Mammary epithelial cell (primary cell): ENCODE data around the gene PLCG1.

Source experiments
- EZH2 ChIP-seq: IDR thresholded peaks from 2 replicates; pipeline ENCODE4 v1.6.1; 2012; ENCODE audit warnings: low read length, inconsistent platforms, borderline replicate concordance
- TF ChIP-seq, protein P1 (sequence below), 2 donors: IDR thresholded peaks in 1 of 2; conservative IDR thresholded peaks in 1 of 2; 2 replicates each; pipeline ENCODE4 v1.5.1; 2011 to 2012; ENCODE audit warnings: inconsistent platforms in 2 of 2, low read length in 2 of 2, mild to moderate bottlenecking in 2 of 2, control low read depth in 1 of 2, low read depth in 1 of 2; ENCODE audit not compliant: insufficient read depth in 1 of 2; ENCODE audit errors: extremely low read depth in 1 of 2

DNA sequence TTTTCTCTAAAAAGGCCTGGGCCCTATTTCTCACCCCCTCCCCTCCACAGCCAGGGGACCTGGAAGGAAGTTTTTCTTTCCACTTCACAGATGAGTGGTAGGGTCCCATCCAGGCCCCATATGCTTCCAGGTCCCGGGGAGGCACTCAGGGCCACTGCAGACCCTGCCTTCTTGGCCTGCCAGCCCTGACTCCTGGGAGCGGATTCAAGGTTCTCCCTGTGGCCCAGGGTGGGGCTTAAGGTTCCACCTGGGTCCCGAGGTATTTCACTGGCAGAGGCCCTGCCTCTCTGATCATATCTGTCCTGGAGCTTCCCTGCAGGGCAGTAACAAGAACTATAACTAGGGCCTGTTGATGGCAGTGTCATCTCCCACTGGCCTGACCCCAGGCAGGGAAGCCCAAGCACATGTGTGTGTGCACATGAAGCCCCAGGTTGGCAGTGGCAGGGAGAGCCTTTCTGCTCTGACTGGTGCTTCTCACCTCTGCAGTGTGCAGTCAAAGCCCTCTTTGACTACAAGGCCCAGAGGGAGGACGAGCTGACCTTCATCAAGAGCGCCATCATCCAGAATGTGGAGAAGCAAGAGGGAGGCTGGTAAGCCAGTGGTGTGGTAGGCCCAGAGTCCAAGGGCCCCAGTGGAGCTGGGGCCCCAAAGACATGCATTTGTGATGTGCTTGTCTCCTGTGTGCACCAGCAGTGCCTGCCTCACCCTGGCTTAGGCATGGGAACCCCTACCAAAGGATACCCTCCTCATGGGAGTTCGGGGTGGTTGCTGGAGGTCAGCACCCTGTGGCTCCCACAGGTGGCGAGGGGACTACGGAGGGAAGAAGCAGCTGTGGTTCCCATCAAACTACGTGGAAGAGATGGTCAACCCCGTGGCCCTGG is 31.2 kb downstream of the PLCG1 start:
- TF ChIP-seq, protein P1, sequence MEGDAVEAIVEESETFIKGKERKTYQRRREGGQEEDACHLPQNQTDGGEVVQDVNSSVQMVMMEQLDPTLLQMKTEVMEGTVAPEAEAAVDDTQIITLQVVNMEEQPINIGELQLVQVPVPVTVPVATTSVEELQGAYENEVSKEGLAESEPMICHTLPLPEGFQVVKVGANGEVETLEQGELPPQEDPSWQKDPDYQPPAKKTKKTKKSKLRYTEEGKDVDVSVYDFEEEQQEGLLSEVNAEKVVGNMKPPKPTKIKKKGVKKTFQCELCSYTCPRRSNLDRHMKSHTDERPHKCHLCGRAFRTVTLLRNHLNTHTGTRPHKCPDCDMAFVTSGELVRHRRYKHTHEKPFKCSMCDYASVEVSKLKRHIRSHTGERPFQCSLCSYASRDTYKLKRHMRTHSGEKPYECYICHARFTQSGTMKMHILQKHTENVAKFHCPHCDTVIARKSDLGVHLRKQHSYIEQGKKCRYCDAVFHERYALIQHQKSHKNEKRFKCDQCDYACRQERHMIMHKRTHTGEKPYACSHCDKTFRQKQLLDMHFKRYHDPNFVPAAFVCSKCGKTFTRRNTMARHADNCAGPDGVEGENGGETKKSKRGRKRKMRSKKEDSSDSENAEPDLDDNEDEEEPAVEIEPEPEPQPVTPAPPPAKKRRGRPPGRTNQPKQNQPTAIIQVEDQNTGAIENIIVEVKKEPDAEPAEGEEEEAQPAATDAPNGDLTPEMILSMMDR (conservative IDR thresholded peaks at IDR 0.05 in 1 of 2, IDR thresholded peaks at IDR 0.05 in 1 of 2; ENCODE audit: extremely low read depth in 1 of 2, insufficient read depth in 1 of 2, low read depth in 1 of 2, low read length in 2 of 2) = no peak
- no peak for TF ChIP-seq EZH2
